ENCODE data around the gene LRP2BP. TPM values are rescaled to one million over a fixed set of nuclear protein-coding genes. Genes with fewer than 3 reads are reported as not detected.

Gene LRP2BP
- polyA plus RNA-seq, 1 donor (not counting 4 experiments of a cell fraction or from before 2014, with no cell fraction given): 0.22 TPM

DNA sequence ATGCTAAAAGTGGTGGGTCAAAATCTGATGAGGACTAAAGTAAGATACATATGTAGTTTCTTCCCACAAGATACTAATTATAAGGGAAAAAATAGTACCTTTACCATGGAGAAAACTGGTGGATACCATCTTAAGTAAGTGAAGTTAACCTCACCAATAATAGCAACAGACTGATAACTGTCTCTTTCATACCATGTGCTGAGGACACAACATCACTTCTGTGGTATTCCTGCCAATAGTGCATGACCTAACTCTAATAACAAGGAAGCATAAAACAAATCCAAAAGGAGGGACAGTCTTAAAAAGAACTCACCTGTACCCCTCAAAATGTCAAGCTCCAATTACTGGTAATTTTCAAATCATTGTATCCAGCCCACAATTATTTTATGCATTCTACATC is 21.2 kb upstream of the LRP2BP start:
- Histone ChIP-seq H3K36me3 (ENCODE audit: control insufficient read depth in 2 of 2, extremely low read depth in 1 of 2, insufficient read depth in 2 of 2, low read length in 2 of 2) (peaks cover 4 to 5% of the 10 kb centered on the region in 2 experiments), H3K4me3 (ENCODE audit: control insufficient read depth in 2 of 3, extremely low read depth in 1 of 3, insufficient read depth in 2 of 3, low read depth in 1 of 3, low read length in 3 of 3) (no peak overlapping the region), H3K27ac (ENCODE audit: control insufficient read depth, insufficient read depth, low read length) (no peak overlapping the region), H3K27me3 (ENCODE audit: control insufficient read depth, extremely low read depth, insufficient read depth, low read length) (no peaks in the 10 kb centered on the region), H2AFZ (ENCODE audit: control insufficient read depth, low read length) (no peak overlapping the region), H4K20me1 (ENCODE audit: control insufficient read depth, extremely low read depth, insufficient read depth, low read length) (no peaks in the 10 kb centered on the region), H3K9me3 (ENCODE audit: control insufficient read depth, low read depth, low read length) (no peaks in the 10 kb centered on the region), H3K9ac (ENCODE audit: control insufficient read depth, extremely low read depth, insufficient read depth, low read length) (no peak overlapping the region), H3K4me2 (ENCODE audit: control insufficient read depth, extremely low read depth, insufficient read depth, low read depth, low read length) (no peak overlapping the region), H3K79me2 (ENCODE audit: control insufficient read depth, insufficient read depth, low read length) (no peaks in the 10 kb centered on the region), H3K9me1 (ENCODE audit: control insufficient read depth, extremely low read depth, insufficient read depth, low read length) (no peaks in the 10 kb centered on the region), H3K4me1 (ENCODE audit: control insufficient read depth, extremely low read depth, insufficient read depth, low read length) (no peaks in the 10 kb centered on the region)
- no peak for DNase-seq (ENCODE audit: low read depth, low spot score)
- no peak for FAIRE-seq
- no peak for TF ChIP-seq CTCF (optimal IDR thresholded peaks at IDR 0.05 in 1 of 3, IDR thresholded peaks at IDR 0.05 in 1 of 3, conservative IDR thresholded peaks at IDR 0.05 in 1 of 3; ENCODE audit: extremely low read depth in 1 of 3, insufficient read depth in 2 of 3, low read length in 3 of 3)
- TF ChIP-seq EZH2 (IDR thresholded peaks at IDR 0.05; ENCODE audit: low read length): no peak
- dilution Hi-C loops (cut with MboI; ENCODE audit: extremely low pct_ligation_motif_present, low sequenced_read_pairs): no loop called here

GRCh38 chr4:185412412-185412811 is 16.7 kb upstream of the LRP2BP start:
- dilution Hi-C loops (cut with MboI; ENCODE audit: extremely low pct_ligation_motif_present, low sequenced_read_pairs): no loop called here
- no peak for FAIRE-seq

More at GRCh38 chr4:185412412-185412811, 16.7 kb upstream of the LRP2BP start:
- H4K20me1 ChIP-seq (ENCODE audit: control insufficient read depth, extremely low read depth, insufficient read depth, low read length): no peaks in the 10 kb centered on the region
- no peaks in the 10 kb centered on the region for H3K79me2 ChIP-seq (ENCODE audit: control insufficient read depth, insufficient read depth, low read length)
- H3K9ac ChIP-seq (ENCODE audit: control insufficient read depth, extremely low read depth, insufficient read depth, low read length): no peak overlapping the region
- TF ChIP-seq CTCF (optimal IDR thresholded peaks at IDR 0.05 in 1 of 3, IDR thresholded peaks at IDR 0.05 in 1 of 3, conservative IDR thresholded peaks at IDR 0.05 in 1 of 3; ENCODE audit: extremely low read depth in 1 of 3, insufficient read depth in 2 of 3, low read length in 3 of 3) (no peak), EZH2 (IDR thresholded peaks at IDR 0.05; ENCODE audit: low read length) (no peak)
- no peak overlapping the region for H3K27ac ChIP-seq (ENCODE audit: control insufficient read depth, insufficient read depth, low read length)
- no peaks in the 10 kb centered on the region for H3K27me3 ChIP-seq (ENCODE audit: control insufficient read depth, extremely low read depth, insufficient read depth, low read length)
- peaks cover 3 to 5% of the 10 kb centered on the region in 2 experiments for H3K36me3 ChIP-seq (ENCODE audit: control insufficient read depth in 2 of 2, extremely low read depth in 1 of 2, insufficient read depth in 2 of 2, low read length in 2 of 2)
- no peak overlapping the region for H2AFZ ChIP-seq (ENCODE audit: control insufficient read depth, low read length)
- H3K9me1 ChIP-seq (ENCODE audit: control insufficient read depth, extremely low read depth, insufficient read depth, low read length): no peaks in the 10 kb centered on the region
- no peak for DNase-seq (ENCODE audit: low read depth, low spot score)
- H3K9me3 ChIP-seq (ENCODE audit: control insufficient read depth, low read depth, low read length): no peaks in the 10 kb centered on the region
- H3K4me2 ChIP-seq (ENCODE audit: control insufficient read depth, extremely low read depth, insufficient read depth, low read depth, low read length): no peak overlapping the region
- no peak overlapping the region for H3K4me3 ChIP-seq (ENCODE audit: control insufficient read depth in 2 of 3, extremely low read depth in 1 of 3, insufficient read depth in 2 of 3, low read depth in 1 of 3, low read length in 3 of 3)
- no peaks in the 10 kb centered on the region for H3K4me1 ChIP-seq (ENCODE audit: control insufficient read depth, extremely low read depth, insufficient read depth, low read length)

Measured in keratinocyte (primary cell).